KBM-7 (cell line): ENCODE measurements around the gene GPSM1.
A peak's percentile ranks its signal among the peaks of the same experiment; 100 is the strongest.

Experiments
- DNase-seq: peaks from one replicate; pipeline ENCODE4 v3.0.0-alpha.2; 2015
- in situ Hi-C: fragments of 300-500 bp; cut with MboI; formaldehyde crosslinking; loops from 2 replicates; pipeline ENCODE4 v1.14.3; 2020; ENCODE audit warnings: low sequenced_read_pairs, low pct_unique_long_range_greater_than_20kb, mixed read lengths

GPSM1 gene

DNA sequence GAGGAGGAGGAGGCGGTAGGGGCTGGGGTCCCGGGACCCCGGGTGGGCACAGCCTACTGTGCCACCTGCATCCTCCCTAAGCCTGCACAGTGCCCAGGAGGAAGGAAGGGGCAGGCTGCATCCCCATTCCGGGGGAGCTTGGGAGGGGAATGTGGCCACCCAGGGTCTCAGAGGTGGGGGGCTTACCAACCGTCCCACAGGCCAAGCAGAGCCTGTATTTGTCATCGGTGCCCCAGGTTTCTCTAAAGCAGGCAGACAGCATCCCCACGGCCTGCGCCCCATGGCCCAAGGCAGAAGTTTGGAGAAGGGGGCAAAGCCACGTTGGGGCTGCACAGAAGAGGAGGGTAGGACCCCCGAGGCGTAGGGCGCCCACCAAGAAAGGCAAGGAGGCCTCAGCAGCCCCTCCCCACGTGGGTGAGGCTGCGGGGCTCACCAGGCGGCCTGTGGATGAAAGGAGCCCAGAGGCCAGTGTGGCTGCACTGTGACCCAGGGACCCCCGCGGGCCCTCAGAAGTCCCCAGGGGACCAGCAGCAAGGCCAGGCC, 507 bp upstream of the GPSM1 start:
- in situ Hi-C loops = no loop called here
- no peak for DNase-seq

GRCh38 chr9:136328011-136328621, 777 bp downstream of the GPSM1 start:
- in situ Hi-C loops = no loop called here
- DNase-seq = no peak

GRCh38 chr9:136328622-136329041, 1.3 kb downstream of the GPSM1 start:
- DNase-seq = peak; percentile 30
- in situ Hi-C loops = no loop called here

DNA sequence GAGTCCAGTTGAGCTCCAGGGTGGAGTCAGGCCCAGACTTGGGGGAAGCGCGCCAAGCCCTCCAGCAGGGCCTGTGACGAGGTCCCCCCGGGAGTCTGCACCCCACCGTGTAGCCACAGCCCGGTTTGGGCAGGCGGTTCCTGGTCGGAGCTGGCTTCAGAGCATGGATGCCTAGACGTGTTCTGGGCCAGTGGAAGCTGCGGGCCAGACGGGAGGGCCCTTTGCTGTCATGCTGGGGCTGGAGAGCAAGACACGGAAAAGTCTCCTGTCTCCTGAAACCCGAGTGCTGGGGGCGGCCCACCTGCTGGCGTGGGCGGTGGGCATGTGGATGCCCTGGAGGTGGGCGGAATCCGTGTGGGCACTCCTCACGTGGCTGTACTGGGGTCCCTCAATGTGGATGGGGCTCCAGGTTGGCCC, 1.9 kb downstream of the GPSM1 start:
- in situ Hi-C loops = no loop called here
- DNase-seq = no peak

- no peak for DNase-seq
Observed at GRCh38 chr9:136329636-136330405, 2.5 kb downstream of the GPSM1 start.

GRCh38 chr9:136330406-136330990, 3.2 kb downstream of the GPSM1 start:
- in situ Hi-C loops = no loop called here
- no peak for DNase-seq

More at GRCh38 chr9:136329636-136330405, 2.5 kb downstream of the GPSM1 start:
- in situ Hi-C loops = no loop called here

- in situ Hi-C loops = no loop called here
- no peak for DNase-seq
Observed at GRCh38 chr9:136331030-136331429, 3.7 kb downstream of the GPSM1 start.

- in situ Hi-C loops = no loop called here
- no peak for DNase-seq
Observed at GRCh38 chr9:136331556-136332481, 4.5 kb downstream of the GPSM1 start.

- in situ Hi-C loops = no loop called here
- DNase-seq = no peak
Observed at GRCh38 chr9:136332482-136332983, 5.2 kb downstream of the GPSM1 start.

- DNase-seq = no peak
- in situ Hi-C loops = no loop called here
Observed at GRCh38 chr9:136333045-136333444, 5.7 kb downstream of the GPSM1 start.

GRCh38 chr9:136333486-136333885, 6.1 kb downstream of the GPSM1 start:
- DNase-seq = no peak
- in situ Hi-C loops = no loop called here

DNA sequence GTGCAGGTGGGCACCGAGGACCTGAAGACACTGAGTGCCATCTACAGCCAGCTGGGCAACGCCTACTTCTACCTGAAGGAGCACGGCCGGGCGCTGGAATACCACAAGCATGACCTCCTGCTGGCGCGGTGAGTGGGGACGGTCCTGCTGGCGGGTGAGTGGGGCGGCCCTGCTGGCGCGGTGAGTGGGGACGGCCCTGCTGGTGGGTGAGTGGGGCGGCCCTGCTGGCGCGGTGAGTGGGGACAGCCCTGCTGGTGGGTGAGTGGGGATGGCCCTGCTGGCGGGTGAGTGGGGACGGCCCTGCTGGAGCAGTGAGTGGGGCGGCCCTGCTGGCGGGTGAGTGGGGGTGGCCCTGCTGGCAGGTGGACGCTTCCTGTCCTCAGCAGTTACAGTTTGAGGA, 7.2 kb downstream of the GPSM1 start:
- no peak for DNase-seq
- in situ Hi-C loops = no loop called here

DNA sequence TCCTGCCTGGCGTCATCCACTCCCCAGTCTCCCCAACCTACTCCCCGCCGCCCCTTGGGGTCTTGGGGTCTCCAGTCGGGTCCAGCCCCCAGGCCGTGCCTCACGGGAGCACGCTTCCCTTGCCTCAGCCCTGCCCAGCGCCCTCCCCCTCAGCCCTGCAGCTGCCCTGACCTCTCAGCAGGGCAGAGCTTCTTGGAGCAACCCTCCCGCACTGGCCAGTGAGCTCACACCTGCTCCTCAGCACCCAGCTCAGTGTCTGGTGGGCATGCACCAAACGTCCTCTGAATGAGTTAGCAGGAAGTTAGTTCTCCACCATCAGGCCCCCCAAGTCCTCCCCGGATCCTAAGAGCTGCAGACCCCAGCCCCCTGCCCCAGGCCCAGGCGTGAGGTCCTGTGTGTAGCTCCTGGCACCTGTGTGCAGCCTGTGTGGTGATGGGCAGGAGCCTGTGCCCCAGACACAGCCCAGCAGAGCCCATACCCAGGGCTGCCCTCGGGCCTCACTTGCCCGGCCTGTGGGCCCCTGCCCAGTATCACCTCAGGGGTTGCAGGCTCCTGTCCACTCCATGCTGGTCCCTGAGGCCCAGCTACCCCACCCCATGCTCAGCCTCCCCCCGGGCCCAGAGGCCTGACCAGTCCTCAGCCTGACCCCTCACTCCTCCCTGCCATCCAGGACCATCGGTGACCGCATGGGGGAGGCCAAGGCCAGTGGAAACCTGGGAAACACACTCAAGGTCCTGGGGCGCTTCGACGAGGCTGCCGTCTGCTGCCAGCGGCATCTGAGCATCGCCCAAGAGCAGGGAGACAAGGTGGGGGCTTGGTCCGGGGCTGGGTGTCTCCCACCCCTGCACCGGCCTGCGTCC, 8.2 kb downstream of the GPSM1 start:
- in situ Hi-C loops = no loop called here
- no peak for DNase-seq

GRCh38 chr9:136336156-136336870, 9.0 kb downstream of the GPSM1 start:
- in situ Hi-C loops = no loop called here
- no peak for DNase-seq

DNA sequence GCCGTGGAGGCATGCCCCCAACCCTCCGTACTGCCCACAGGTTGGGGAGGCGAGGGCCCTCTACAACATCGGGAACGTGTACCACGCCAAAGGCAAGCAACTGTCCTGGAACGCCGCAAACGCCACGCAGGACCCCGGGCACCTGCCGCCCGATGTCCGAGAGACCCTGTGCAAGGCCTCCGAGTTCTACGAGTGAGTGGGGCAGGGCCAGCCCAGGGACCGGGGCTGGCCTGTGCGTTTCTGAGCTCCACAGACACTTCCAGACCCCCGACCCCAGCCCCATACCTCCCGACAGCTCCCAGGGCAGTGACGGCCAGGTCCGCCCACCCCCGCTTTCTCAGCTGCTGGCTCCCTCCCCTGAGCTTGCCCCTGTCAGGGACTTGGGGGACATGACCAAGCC, 9.5 kb downstream of the GPSM1 start:
- no peak for DNase-seq
- in situ Hi-C loops = no loop called here

DNA sequence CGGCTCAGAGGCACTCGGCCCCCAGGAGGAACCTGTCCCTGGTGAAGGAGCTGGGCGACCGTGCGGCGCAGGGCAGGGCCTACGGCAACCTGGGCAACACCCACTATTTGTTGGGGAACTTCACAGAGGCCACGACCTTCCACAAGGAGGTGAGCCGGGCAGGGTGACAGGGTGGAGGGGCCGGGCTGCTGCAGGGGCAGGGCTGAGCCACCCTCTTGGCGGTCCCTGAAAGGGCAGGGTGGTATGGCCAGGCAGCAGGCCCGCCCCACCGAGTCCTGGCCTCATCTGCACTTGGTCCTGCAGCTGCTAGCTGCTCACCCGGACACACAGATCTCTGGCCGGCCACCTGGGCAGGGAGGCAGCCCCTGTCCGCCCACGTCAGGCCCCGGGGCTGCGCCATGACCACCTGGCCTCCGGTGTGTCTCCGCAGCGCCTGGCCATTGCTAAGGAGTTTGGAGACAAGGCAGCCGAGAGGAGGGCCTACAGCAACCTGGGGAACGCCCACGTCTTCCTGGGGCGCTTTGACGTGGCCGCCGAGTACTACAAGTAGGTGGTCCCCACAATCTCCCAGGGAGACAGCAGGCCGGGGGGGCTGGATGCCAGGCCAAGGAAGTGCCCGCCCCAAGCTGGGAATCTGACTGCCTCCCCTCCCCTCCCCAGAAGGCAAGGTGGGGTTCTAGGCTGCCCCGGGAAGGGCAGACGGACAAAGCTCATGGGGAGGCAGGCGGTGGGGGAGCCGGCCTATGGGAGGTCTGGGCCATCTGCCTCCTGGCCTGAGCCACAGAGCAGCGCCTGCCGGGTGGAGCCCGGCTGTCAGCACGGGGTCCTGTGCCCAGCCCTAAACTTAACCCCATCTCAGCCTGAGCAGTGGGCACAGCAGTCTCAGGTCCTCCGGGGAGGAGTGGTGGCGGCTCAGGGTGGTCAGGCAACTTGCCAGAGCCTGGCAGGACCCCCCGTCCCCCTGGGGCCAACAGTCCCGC, 10.4 kb downstream of the GPSM1 start:
- DNase-seq = no peak
- in situ Hi-C loops = no loop called here
